Tibial nerve (tissue), 3 donors: ENCODE data around the gene NCAPG2.

Experiments
- CTCF ChIP-seq, 5 experiments: fragments of 200-600 bp in 3 of 5; fragments of 450-650 bp in 2 of 5; sonication (generic) in 3 of 5; IDR thresholded peaks; one replicate each; pipeline ENCODE4 v1.5.1; 2016 to 2019; ENCODE audit warnings: antibody characterized with exemption in 5 of 5, mild to moderate bottlenecking in 3 of 5, moderate library complexity in 2 of 5
- POLR2A ChIP-seq, 2 donors: fragments of 450-650 bp; IDR thresholded peaks; one replicate each; pipeline ENCODE4 v1.6.1; 2017; ENCODE audit warnings: antibody characterized with exemption in 2 of 2, mild to moderate bottlenecking in 2 of 2, moderate library complexity in 2 of 2

- no peak for TF ChIP-seq CTCF (IDR thresholded peaks at IDR 0.05)
- no peak for TF ChIP-seq POLR2A (IDR thresholded peaks at IDR 0.05)
Measured at GRCh38 chr7:158676171-158676840, 28.3 kb downstream of the NCAPG2 start.
